Thyroid gland (tissue), 4 donors: ENCODE measurements around the gene RPUSD1. TPM values are rescaled to one million over a fixed set of nuclear protein-coding genes. Genes with fewer than 3 reads are reported as not detected.
"Not testable (repeated sequence)": the region's sequence is repeated elsewhere in the genome, so short reads cannot be mapped to it uniquely, and the experiment has no call there.

ENCODE experiments used
- DNase-seq, 2 donors: peaks; one replicate each; pipeline ENCODE4 v3.0.0-alpha.2; 2019
- H3K27ac ChIP-seq, 3 donors: fragments of 200-600 bp; sonication (generic); 1 replicate in 2 of 3; 2 replicates in 1 of 3; pipeline ENCODE4 v1.5.1; 2016 to 2019; ENCODE audit warnings: mild to moderate bottlenecking in 1 of 3, moderate library complexity in 1 of 3
- H3K27me3 ChIP-seq: fragments of 200-600 bp; sonication (generic); one replicate; pipeline ENCODE4 v1.5.1; 2019
- H3K36me3 ChIP-seq, 2 donors: fragments of 200-600 bp; sonication (generic); one replicate each; pipeline ENCODE4 v1.5.1; 2016 to 2019
- H3K4me1 ChIP-seq, 2 donors: fragments of 200-600 bp; sonication (generic); one replicate each; pipeline ENCODE4 v1.5.1; 2017 to 2019
- H3K4me3 ChIP-seq, 3 donors: fragments of 200-600 bp; sonication (generic); replicated peaks in 1 of 3; 1 replicate in 2 of 3; 2 replicates in 1 of 3; pipeline ENCODE4 v1.5.1; 2016; ENCODE audit warnings: mild to moderate bottlenecking in 1 of 3
- H3K9me3 ChIP-seq: fragments of 200-600 bp; sonication (generic); one replicate; pipeline ENCODE4 v1.5.1; 2017
- CTCF ChIP-seq, 6 experiments: fragments of 200-600 bp in 3 of 6; fragments of 450-650 bp in 3 of 6; sonication (generic) in 3 of 6; IDR thresholded peaks; one replicate each; pipeline ENCODE4 v1.5.1; 2016 to 2019; ENCODE audit warnings: antibody characterized with exemption in 6 of 6, mild to moderate bottlenecking in 2 of 6, inconsistent platforms in 1 of 6, moderate library complexity in 1 of 6
- POLR2A ChIP-seq, 2 donors: fragments of 450-650 bp; IDR thresholded peaks; one replicate each; pipeline ENCODE4 v1.6.1; 2017; ENCODE audit warnings: antibody characterized with exemption in 2 of 2, mild to moderate bottlenecking in 2 of 2, moderate library complexity in 1 of 2
- WGBS, 2 donors: methylation state at CpG; one replicate each; pipeline ENCODE4 v1.1.5; 2017; 5-methylcytosine and 5-hydroxymethylcytosine counted together
- intact Hi-C: fragments of 100-400 bp; cut with DNase I; formaldehyde crosslinking; loops from one replicate; pipeline ENCODE4 v1.15.1; 2023
- total RNA-seq, 4 donors: library from RNA; depleted of rRNA; stranded (reverse); fragments of >200 nt; gene quantifications; one replicate each; pipeline ENCODE4 v1.2.3, GENCODE V29; 2016

Gene RPUSD1
- total RNA-seq, 4 donors from 2014 or later = 14.1 to 27.9 (median 20.8) TPM

- Histone ChIP-seq H3K4me1 (peaks cover 4 to 5% of the 10 kb centered on the region in 2 donors), H3K9me3 (no peaks in the 10 kb centered on the region), H3K36me3 (no peaks in the 10 kb centered on the region), H3K27me3 (no peaks in the 10 kb centered on the region), H3K27ac (no peak overlapping the region), H3K4me3 (no peak overlapping the region)
- no peak for TF ChIP-seq CTCF (IDR thresholded peaks at IDR 0.05)
- TF ChIP-seq POLR2A (IDR thresholded peaks at IDR 0.05) = no peak
- no peak for DNase-seq
- 53 to 80% methylated on average over 1 to 15 of the region's 15 CpGs for WGBS, 2 donors
- intact Hi-C loops = no loop called here
These were observed 28.1 kb downstream of the RPUSD1 start for GRCh38 chr16:760065-760464.

GRCh38 chr16:759110-759910 is 28.9 kb downstream of the RPUSD1 start:
- no peak for TF ChIP-seq CTCF (IDR thresholded peaks at IDR 0.05)
- TF ChIP-seq POLR2A (IDR thresholded peaks at IDR 0.05) = no peak
- peak; percentile 67 for DNase-seq
- H3K36me3 ChIP-seq = no peaks in the 10 kb centered on the region
- H3K4me1 ChIP-seq = peaks cover 4 to 5% of the 10 kb centered on the region in 2 donors
- 64 to 65% methylated on average over 27 to 28 of the region's 34 CpGs for WGBS, 2 donors
- no peak overlapping the region for H3K4me3 ChIP-seq
- no peaks in the 10 kb centered on the region for H3K27me3 ChIP-seq
- no peak overlapping the region for H3K27ac ChIP-seq
- intact Hi-C loops = no loop called here
- H3K9me3 ChIP-seq = no peaks in the 10 kb centered on the region

DNA sequence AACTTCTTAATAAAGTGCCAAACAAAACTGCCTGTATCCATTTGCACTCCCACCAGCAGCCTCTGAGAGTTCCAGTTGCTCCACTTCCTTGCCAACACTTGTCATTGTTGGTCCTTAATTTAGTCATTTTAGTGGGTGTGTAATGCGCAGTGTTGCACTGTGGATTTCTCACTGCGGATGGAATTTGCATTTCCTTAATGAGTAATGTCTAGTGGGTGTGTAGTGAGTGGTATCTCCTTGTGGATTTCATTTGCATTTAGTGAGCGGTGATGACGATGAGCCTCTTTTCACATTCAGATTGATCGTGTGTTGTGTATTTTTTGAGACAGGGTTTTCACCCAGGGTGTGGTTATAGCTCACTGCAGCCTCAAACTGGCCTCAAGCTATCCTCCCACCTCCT is 31.8 kb downstream of the RPUSD1 start:
- TF ChIP-seq CTCF (IDR thresholded peaks at IDR 0.05) (no peak), POLR2A (IDR thresholded peaks at IDR 0.05) (no peak)
- WGBS, 2 donors = 96% methylated on average over 5 of the region's 5 CpGs
- intact Hi-C loops = no loop called here
- Histone ChIP-seq H3K27ac (no peak overlapping the region), H3K4me1 (peaks cover 4 to 5% of the 10 kb centered on the region in 2 donors), H3K9me3 (no peaks in the 10 kb centered on the region), H3K4me3 (no peak overlapping the region), H3K27me3 (no peaks in the 10 kb centered on the region), H3K36me3 (no peaks in the 10 kb centered on the region)
- no peak for DNase-seq

DNA sequence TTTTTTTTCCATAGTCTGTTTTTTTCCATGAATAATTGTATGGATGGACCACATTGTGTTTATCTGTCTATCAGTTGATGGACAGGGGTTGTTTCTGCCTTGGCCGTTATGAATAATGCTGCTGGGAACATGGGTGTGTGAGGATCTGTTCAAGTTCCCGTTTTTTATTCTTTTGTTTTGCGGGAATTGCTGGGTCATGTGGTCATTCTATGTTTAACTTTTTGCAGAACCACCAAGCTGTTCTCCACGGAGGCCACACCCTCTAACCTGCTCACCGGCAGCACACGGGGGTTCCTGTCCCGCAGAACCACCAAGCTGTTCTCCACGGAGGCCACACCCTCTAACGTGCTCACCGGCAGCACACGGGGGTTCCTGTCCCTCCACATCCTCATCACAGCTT is 33.5 kb downstream of the RPUSD1 start:
- H3K27ac ChIP-seq = no peak overlapping the region
- H3K27me3 ChIP-seq = no peaks in the 10 kb centered on the region
- DNase-seq = no peak
- no peaks in the 10 kb centered on the region for H3K9me3 ChIP-seq
- H3K4me3 ChIP-seq = no peak overlapping the region
- no peaks in the 10 kb centered on the region for H3K36me3 ChIP-seq
- peaks cover 0 to 4% of the 10 kb centered on the region in 2 donors for H3K4me1 ChIP-seq
- no peak for TF ChIP-seq POLR2A (IDR thresholded peaks at IDR 0.05)
- TF ChIP-seq CTCF (IDR thresholded peaks at IDR 0.05) = no peak
- WGBS, 2 donors = 62 to 65% methylated on average over 11 of the region's 11 CpGs
- intact Hi-C loops = no loop called here

GRCh38 chr16:754121-754607 is 34.0 kb downstream of the RPUSD1 start:
- DNase-seq, H3K9me3 ChIP-seq, H3K4me1 ChIP-seq, H3K27ac ChIP-seq, intact Hi-C loops, H3K27me3 ChIP-seq, H3K4me3 ChIP-seq, H3K36me3 ChIP-seq: not testable (repeated sequence)
- WGBS, 2 donors = 90% methylated on average over 11 of the region's 11 CpGs
